Pulmonary artery endothelial cell (primary cell): ENCODE measurements around the gene DLG2. TPM values are rescaled to one million over a fixed set of nuclear protein-coding genes. Genes with fewer than 3 reads are reported as not detected.
"Not testable (repeated sequence)": the region's sequence is repeated elsewhere in the genome, so short reads cannot be mapped to it uniquely, and the experiment has no call there.

ENCODE experiments used
- DNase-seq: peaks from one replicate; pipeline ENCODE4 v3.0.0-alpha.2; 2011; ENCODE audit warnings: low read depth, low spot score
- total RNA-seq: library from RNA; depleted of rRNA; stranded (reverse); fragments of >200 nt; gene quantifications from 2 replicates; pipeline ENCODE4 v1.2.3, GENCODE V29; 2014

The DLG2 gene
- total RNA-seq, 1 donor from 2014 or later = 0.66 TPM

DNA sequence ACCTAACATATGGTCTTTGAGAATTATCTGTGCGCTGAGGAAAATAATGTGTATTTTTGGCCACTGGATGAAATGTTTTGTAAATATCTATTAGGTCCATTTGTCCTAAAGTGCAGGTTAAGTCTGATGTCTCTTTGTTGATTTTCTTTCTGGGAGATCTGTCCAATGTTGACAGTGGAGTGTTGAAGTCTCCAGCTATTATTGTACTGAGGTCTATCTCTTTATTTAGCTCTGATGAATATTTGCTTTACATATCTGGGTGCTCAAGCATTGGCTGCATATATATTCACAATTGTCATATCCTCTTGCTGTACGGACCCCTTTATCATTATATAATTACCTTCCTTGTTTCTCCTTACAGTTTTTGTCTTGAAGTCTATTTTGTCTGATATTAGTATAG, 833.8 kb downstream of the DLG2 start:
- no peak for DNase-seq

DNA sequence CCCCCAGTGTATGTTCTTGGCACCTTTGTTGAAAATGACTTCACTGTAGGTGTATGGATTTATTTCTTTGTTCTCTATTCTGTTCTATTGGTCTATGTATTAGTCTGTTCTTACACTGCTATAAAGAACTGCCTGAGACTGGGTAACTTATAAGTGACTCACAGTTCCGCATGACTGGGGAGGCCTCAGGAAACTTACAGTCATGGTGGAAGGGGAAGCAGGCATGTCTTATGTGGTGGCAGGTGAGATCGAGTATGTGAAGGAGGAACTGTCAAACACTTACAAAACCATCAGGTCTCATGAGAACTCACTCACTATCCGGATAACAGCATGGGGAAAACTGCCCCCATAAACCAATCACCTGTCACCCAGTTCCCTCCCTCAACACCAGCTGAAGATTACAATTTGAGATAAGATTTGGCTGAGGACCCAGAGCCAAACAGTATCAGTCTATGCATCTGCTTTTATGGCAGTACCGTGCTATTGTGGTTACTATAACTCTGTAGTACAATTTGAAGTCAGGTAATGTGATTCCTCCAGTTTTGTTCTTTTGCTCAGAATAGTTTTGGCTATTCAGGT, 836.2 kb downstream of the DLG2 start:
- DNase-seq = no peak

DNA sequence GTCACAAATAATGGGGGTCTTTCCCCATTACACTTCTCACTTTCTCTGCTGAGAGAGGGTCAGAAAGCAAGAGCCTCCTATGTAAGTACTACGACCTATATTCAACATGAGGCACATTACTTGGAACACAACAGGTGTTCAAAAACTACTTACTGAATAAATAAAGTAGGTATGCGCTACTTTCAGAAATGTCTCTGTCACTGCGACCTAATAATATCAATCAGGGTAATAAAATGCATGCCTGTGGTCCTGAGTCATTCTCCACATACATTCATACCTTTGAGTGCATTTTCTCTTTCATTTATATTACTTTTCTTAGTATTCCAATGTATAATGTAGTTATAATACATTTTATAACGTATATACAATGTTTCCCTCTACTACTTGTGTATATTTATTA, 838.9 kb downstream of the DLG2 start:
- no peak for DNase-seq

DNA sequence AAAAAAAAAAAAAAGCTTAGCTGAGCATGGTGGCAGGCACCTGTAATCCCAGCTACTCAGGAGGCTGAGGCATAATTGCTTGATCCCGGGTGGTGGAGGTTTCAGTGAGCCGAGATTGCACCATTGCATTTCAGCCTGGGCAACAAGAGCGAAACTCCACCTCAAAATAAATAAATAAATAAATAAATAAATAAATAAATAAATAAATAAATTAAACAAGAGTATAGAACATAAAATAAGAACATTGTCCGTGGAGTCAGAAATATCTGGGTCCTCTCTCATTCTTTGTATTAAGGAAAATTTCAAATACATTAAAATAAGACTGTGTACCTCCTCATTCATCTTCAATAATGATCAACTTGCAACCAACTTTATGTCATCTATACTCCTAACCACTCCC, 843.0 kb downstream of the DLG2 start:
- not testable (repeated sequence) for DNase-seq

DNA sequence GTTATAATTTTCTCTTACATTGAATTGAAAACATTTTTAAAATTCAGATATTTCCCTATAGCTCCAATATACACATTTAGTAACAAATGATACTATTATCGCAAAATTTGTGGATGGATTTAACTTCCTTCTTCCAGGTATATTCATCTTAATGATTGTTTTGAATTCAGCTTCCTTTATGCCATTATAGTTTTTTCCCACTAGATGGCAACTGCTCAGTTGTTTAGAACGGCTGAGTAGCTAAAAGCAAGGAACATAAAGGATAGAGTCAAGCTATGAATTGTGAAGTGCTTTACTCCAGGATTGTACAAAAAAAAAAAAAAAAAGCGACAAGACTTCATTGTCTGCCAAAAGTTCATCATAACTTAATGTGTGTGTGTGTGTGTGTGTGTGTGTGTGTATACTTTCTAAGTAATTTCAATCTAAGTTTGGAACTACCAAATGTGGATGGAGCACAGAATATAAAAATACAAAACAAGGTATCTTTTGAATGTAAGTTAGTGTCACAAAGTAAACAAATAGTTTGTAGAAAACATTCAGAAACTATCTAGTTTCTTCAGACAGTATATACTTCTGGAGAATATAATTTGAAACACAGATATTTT, 846.4 kb downstream of the DLG2 start:
- no peak for DNase-seq

DNA sequence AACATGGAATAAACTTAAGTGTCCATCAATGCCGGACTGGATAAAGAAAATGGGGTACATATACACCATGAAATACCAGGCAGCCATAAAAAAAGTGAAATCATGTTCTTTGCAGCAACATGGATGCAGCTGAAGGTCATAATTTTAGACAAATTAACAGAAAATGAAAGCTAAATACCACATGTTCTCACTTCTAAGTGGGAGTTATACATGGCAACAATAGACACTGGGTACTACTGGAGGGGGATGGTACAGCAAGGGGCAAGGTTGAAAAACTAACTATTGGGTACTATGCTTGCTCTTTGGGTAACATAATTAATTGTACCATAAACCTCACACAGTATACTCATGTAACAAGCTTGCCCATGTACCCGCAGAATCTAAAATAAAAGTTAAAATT, 851.6 kb downstream of the DLG2 start:
- DNase-seq = no peak

DNA sequence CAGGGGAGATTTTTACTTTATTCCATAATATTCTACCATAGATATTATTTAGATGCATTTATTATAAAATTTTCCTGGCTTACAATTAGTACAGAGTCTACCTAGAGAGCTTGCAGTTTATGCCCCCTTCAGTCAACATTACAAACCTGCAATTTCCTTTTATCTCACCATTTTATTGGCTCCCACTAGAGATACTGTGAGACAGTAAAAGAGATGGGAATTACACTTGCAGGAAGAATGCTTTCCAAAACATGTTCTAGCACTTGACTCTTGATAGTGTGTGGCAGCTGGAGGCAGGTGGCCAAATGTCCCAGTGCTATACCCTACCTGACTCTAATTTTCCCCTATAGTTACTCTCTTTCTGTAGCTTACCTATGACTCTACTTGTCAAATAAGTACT, 863.2 kb downstream of the DLG2 start:
- no peak for DNase-seq

DNA sequence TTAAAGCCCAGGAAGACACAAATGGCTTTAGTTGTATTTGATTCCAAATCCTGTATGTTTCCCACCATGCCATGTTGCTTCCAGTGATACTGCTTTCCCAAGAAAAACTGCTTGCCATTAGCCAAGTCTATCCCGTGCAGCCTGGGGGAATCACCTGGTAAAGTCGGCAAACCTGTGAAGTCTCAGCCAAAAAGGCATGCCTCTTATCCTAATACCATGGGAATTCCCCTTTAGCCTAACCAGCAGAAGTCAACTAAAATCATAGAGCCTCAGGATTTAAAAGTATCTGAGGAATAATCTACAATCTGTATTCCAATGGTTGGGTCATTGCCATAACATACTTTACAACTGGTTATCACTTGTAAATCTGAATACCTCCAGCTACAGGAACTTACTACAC, 869.4 kb downstream of the DLG2 start:
- DNase-seq = no peak

DNA sequence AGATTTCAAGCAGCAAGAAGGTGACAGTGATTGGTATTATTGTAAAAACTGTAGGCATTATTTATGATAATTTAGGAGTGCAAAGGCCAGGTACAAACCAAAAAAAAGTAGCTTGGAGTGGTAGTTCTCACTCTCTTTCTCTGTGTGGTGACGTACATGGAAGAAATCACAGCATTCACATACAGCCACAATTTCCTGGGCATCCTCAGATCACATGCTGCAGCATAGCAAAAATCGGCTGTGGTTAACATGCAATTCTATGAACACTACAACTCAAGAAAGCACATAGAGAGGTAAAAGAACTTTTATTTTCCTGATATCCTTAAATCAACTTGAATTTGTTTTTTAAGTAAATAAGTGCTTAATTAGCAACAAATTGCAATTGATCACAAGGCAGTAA, 875.8 kb downstream of the DLG2 start:
- no peak for DNase-seq

DNA sequence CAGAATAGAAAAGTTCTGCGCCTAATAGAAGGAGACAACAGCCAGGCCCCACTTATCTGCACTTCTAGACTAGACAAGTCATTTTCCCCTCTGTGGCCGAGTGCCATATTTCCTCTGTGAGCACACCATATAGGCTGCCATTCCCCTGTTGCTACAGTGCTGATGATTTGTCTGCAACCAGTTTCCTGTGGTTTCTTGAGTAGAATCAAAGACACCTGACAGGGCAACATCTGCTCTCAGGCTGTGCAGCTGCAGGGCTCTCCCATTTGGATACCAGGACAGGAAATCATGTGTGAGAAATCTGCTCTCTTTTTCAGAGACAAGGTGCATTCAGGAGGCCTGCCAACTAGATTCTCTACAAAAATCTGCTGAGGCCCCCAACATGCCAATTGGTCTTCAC, 879.3 kb downstream of the DLG2 start:
- no peak for DNase-seq

DNA sequence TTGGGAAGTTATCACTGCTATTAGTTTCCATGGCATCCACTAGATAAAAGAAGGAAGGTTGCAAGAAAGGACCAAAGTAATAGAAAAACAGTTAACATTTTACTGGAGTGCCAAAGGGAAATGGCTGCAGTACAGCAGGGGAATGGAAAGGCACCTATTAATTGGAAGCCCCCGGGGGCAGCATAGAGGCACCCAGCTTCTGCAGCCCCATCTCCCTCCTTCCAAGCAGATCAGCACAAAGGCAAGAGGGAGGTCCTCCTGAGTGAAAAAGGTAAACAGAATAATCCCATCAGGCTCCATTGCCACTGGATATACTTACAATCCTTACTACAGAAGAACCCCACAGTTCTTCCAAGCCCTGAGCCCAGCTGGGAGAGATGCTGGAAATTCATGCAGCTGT, 887.1 kb downstream of the DLG2 start:
- no peak for DNase-seq

DNA sequence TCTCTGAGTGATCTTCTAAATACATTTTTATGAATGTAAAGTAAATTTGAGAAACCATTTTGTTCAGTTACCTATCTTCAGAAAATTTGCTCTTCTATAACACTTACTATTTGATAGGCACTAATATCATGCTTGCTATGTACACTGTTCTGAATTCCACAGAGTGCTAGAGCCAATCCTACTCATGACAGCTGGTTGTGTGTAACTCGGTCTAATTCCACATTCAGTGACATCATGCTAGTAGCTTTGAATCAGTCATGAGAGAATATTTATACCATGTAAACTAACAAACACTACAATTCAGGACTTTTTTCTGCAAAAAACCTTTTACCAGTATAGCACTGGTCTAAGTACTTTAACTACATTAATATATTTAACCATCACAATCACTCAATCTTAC, 902.9 kb downstream of the DLG2 start:
- no peak for DNase-seq

DNA sequence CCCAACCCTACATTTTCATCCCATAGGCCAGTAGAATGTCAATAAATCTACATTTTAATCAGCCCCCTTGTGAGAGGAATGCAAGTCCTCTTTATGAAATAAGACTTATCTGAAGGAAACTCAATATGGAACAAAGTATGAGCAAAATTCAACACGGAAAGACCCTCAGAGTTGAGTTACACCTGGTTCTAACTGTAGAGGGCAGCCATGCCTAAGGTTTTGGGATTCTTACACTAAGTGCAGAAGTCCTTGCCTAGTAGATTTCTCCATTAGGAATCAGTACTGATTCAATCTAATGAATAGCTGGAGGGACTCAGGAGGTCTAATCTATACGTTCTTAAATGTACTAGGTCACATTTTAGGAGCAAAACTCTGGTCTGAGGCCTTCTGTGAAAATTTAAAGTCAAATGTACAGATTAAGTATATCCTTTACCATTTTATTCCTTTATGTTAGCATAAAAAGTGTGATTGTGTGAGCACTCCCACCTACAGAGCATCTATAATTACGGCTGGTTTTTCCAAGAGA, 904.5 kb downstream of the DLG2 start:
- DNase-seq = no peak

DNA sequence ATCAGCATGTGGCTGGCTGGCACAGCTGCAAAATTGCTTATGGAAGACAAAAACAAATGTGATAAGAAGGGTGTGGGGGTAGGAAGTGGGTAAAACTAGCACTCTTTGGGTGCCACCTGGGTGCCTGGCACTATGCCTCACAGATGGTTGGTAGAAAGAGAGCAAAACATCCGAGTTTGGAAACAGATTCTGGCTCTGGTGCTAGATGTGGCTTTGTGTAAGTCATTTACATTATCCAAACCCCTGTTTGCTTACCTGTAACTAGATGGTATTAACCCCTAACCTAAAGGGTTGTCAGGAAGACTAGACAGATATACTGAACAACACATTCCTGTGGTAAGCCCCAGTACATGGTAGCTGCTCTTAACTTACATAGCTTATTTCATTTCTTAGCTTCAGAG, 905.6 kb downstream of the DLG2 start:
- DNase-seq = no peak

DNA sequence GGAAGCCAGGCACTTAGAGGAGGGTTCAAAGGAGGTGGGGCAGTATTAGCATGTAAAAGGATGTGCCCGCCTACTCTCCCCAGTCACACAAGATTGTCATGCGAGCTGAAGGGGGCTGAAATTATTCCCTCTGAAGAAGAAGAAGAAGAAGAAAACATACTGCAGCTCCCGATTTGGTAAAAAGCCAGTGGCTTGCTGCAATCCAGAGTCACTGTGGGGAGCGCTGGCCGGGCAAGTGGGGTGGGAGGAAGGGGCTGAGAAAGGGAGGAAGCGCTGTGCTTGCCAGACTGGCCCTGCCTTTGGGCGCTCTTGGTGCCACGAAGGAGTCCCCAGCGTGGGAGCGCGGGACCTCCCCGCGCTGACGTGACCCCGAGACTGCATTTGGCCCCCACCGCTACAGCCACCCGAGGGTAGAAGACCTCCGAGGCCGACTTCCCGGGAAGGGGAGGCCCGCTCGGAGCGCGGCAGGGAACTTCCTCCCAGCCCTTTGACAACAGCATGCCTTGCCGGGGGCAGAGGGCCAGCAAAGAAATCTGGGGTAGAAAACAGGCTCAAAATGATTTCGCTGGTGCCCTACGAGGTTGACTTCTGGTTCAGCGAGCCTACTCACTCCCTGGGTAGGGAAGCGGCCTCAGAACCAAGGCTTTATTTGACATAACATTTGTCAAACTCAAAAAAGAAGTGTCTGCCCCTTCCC, 906.3 kb downstream of the DLG2 start:
- no peak for DNase-seq

DNA sequence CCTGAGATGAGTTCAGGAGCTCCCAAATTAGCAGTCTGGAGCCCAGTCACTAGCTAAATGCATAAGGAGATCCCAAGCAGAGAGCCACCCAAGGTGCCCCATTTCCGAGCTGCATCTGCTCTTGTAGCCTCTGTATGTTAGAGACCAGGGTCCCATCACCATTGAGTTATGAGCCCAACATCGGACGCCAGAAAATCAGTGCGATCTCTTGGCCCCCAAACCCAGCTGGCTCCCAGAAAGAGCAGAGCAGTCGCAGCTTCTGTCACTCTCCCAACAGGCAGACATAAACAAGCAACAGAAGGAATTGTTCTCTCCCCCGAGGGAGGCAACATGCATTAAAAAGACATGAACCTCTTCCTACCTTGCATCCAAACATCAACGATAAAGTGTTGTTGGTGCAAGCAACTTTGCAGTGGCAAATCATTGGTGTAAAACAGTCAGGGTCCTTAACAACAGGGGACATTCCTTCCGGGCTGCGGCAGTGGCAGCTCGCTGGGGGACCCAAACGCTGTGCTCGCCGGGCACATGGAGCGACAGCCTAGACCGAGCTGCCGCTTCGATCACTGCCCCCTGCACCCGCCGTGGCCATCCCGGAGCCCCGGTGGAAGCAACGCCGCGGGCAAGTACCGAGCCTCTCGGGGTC, 907.1 kb downstream of the DLG2 start:
- DNase-seq = no peak

DNA sequence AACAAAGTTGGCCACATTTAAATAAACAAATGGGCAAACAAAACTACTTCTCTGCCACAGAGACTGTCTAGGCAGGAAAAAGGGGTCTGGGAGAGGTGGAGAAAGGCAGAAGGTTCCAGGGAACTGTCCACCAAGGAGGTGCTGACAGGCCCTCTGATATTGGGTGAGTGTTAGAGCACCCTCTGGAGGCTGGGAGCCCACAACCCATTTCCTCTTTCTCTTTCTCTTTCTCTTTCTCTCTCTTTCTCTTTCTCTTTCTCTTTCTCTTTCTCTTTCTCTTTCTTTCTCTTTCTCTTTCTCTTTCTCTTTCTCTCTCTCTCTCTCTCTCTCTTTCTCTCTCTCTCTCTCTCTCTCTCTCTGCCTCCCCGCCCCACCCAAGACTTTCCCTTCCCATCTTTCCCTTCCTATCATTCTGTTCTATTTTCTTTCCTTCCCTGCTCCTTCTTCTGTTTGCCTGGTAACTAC, 912.8 kb downstream of the DLG2 start:
- DNase-seq = no peak

DNA sequence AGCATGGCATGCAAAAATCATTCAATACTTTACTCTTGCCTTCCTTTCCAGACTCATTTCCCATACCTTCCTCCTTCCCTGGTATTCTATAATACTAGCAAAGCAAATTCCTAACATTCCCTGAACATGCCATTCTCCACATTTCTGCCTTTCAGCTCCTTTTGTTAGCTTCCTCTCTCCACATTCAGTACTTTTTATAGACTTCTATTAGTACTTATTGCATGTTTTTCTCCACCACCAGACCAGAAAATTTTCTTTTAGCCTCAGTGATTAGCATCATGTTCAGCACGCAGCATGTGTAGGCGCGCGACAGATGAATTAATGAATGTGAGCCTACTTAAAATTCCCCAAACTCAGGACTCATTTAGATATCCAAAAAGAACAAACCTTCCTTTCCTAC, 935.3 kb downstream of the DLG2 start:
- DNase-seq = no peak

DNA sequence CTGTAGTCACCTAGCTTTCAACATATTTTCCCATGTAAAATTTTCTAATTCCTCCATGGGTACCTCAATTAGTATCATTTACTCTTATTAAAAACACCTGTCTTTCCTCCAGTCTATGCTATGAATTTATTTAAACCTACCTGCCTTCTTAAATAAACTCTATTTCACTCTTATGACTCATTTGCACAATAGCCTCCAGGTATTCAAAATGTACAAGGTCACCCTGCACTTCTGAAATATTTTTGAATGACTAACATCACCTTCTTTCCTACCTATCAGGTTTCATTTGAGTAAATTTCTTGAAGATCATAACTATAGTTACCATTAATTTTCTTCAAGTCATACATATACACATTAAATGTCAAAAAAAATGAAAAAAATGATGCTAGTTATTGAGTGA, 939.7 kb downstream of the DLG2 start:
- DNase-seq = no peak

DNA sequence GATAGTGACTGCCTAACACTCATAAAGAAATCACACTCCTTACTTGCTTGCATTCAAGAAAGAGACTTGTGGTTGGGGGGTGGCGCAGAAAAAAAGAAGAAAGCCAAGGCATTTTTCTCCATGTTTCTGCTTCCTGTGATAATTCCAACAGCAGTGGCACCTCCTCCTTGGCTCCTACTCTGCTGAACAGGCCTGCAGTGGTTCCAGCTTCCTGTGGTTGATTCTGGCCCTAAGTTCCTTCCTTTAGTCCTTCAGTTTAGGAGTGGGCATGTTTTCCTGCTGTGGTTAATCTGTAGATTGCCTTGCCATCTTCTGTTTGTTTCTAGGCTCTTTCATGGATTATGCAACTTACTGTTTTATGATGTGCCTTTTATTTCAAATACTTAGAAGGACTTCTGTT, 940.4 kb downstream of the DLG2 start:
- DNase-seq = no peak

DNA sequence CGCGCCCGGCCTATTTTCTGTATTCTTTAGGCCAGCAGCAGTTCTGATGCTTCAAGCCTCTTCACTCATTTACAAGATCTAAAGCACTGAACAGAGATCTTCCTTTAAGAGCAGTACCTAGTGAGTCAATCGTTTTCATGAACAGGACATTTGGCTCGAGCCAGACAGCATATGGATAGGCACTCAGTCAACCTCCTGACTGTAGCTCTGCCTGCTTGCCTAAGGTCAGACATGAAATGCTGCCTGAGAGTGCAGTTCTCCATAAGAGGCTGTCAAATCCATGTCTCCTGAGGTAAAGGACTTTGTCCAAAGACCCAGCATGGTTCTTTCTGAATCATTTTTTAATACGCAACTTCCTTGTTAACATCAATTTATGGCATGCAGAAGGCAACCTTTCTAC, 941.2 kb downstream of the DLG2 start:
- no peak for DNase-seq

DNA sequence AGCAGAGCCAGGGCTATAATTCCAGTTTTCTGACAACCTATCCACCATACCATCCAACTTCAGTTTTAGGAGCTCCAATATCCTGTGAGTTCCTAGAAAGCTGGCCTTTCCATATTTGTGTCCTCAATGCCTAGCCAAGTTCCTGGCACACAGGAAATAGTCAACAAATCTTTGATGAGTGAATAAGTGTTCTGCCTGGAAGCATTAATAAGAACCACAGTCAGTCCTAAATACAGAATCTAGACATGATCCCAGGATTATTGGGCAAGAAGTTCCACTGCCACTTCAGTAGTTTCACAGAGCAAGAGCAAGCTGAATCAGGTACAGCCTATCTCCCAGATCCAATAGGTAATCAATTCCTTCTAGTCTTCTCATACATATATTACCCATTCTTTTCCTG, 942.0 kb downstream of the DLG2 start:
- DNase-seq = no peak
